Suppressor macrophage treated with lipopolysaccharide for 1 hour (primary cell): Measurements from ENCODE around the gene MAST4.

Experiments used
- DNase-seq, 3 donors: peaks; one replicate each; pipeline ENCODE4 v3.0.0-alpha.2; 2020 to 2022

MAST4 gene

GRCh38 chr5:67173959-67174358, 577.8 kb downstream of the MAST4 start:
- no peak for DNase-seq

GRCh38 chr5:67176936-67177335, 580.7 kb downstream of the MAST4 start:
- no peak for DNase-seq

- DNase-seq = peak; percentile 62 to 84 (median 77)
These were observed 581.9 kb downstream of the MAST4 start for GRCh38 chr5:67178085-67178484.

GRCh38 chr5:67178966-67179365, 582.8 kb downstream of the MAST4 start:
- DNase-seq = peak in 2 of 3 donors; percentile 44 to 52

- no peak for DNase-seq
These were observed 583.6 kb downstream of the MAST4 start for GRCh38 chr5:67179697-67180361.

- peak; percentile 63 to 74 (median 66) for DNase-seq
These were observed 585.5 kb downstream of the MAST4 start for GRCh38 chr5:67181648-67182221.

- DNase-seq = peak; percentile 94 to 97 (median 95)
These were observed 586.2 kb downstream of the MAST4 start for GRCh38 chr5:67182301-67182790.

GRCh38 chr5:67183859-67184258, 587.7 kb downstream of the MAST4 start:
- no peak for DNase-seq

- peak; percentile 64 to 79 (median 76) for DNase-seq
These were observed 591.0 kb downstream of the MAST4 start for GRCh38 chr5:67187006-67187715.

GRCh38 chr5:67188274-67189078, 592.3 kb downstream of the MAST4 start:
- no peak for DNase-seq

GRCh38 chr5:67189079-67189354, 592.8 kb downstream of the MAST4 start:
- DNase-seq = peak; percentile 56 to 68 (median 60)

- no peak for DNase-seq
These were observed 593.7 kb downstream of the MAST4 start for GRCh38 chr5:67189931-67190330.

- no peak for DNase-seq
These were observed 594.2 kb downstream of the MAST4 start for GRCh38 chr5:67190410-67190809.

- DNase-seq = no peak
These were observed 594.7 kb downstream of the MAST4 start for GRCh38 chr5:67190861-67191260.

- peak; percentile 73 to 87 (median 83) for DNase-seq
These were observed 596.7 kb downstream of the MAST4 start for GRCh38 chr5:67192719-67193438.

GRCh38 chr5:67193439-67193807, 597.2 kb downstream of the MAST4 start:
- peak in 1 of 3 donors; percentile 35 for DNase-seq

GRCh38 chr5:67194166-67194565, 598.0 kb downstream of the MAST4 start:
- peak in 2 of 3 donors; percentile 32 to 45 for DNase-seq

GRCh38 chr5:67195406-67196275, 599.4 kb downstream of the MAST4 start:
- DNase-seq = no peak

GRCh38 chr5:67196537-67197059, 600.4 kb downstream of the MAST4 start, which contains the start of gene CD180:
CD180 (minus strand) TSS chr5:67196799; CDS start chr5:67196641, 158 bp downstream.
- DNase-seq = peak in 1 of 3 donors; percentile 32

- no peak for DNase-seq
These were observed 601.3 kb downstream of the MAST4 start for GRCh38 chr5:67197536-67197935.

GRCh38 chr5:67198917-67199316, 602.7 kb downstream of the MAST4 start:
- no peak for DNase-seq
